Stimulated activated CD4-positive, alpha-beta T cell treated with anti-CD3 and anti-CD28 coated beads, Interleukin-4, amount 100 ng/mL, for 1 hour (primary cell): ENCODE results near the gene CDC23.
A peak's percentile ranks its signal among the peaks of the same experiment; 100 is the strongest.
"Not testable (repeated sequence)": the region's sequence is repeated elsewhere in the genome, so short reads cannot be mapped to it uniquely, and the experiment has no call there.

ENCODE experiments used
- DNase-seq: peaks from one replicate; pipeline ENCODE4 v3.0.0-alpha.2; 2020

The CDC23 gene

DNA sequence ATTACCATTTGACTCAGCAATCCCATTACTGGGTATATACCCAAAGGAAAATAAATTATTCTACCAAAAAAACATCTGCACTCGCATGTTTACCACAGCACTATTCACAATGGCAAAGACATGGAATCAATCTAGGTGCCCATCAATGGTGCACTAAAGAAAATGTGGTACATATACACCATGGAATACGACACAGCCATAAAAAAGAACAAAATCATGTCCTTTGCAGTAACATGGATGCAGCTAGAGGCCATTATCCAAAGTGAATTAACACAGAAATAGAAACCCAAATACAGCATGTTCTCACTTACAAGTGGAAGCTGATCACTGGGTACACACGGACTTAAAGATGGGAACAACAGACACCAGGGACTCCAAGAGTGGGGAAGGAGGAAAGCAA is 2.1 kb downstream of the CDC23 start:
- no peak for DNase-seq

- not testable (repeated sequence) for DNase-seq
Measured at GRCh38 chr5:138193859-138194258, 19.3 kb downstream of the CDC23 start.

DNA sequence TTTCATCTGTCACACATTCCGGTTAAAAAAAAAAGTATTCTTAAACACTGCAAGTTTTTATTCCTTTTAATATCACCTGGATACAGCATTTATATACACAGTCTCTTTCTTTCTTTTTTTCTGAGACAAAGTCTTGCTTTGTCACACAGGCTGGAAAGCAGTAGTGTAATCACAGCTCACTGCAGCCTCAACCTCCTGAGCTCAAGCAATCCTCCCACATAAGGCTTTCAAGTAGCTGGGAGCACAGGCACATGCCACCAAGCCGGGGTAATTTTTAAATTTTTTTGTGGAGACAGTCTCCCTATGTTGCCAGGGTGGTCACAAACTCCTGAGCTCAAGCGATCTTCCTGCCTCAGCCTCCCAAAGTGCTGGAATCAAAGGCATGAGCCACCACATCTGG is 20.3 kb downstream of the CDC23 start:
- DNase-seq: no peak

DNA sequence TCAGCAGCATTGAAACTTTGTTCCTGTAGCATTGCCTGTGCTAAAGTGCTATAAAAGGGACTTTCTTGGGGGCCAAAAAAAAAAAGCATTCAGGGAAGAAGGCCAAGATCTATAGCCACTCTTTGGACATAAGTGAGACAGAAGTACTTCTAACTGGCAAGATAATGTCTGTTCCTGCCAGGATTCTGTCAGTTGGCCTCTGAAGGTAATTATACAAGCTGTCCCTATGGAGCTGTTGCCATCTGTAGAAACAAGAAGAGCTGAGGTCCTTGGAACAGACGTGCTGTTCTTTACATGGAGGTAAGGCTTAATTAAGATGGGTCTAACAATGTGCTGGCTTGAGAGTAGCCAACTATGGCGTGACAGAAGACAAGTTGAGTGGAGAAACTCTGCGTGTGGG is 24.5 kb downstream of the CDC23 start:
- DNase-seq: no peak

DNA sequence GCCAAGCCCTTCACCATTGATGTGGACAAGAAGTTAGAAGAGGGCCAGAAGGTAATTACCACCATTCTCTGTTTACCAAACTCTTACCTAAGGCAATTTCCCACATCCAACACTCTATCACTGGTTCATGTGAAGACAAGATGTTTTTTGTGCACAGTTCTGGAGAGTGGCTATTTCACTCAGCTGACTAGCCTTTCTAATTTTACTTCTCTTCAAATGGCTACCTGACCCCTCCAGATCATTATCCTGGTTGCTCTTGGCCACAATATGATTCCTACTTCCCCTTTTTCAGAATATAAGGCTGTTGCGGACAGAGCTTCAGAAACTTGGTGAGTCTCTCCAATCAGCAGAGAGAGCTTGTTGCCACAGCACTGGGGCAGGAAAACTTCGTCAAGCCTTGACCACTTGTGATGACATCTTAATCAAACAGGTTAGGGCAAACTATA is 27.1 kb downstream of the CDC23 start:
- DNase-seq: no peak

- DNase-seq: no peak
Measured at GRCh38 chr5:138182808-138183207, 30.3 kb downstream of the CDC23 start.

DNA sequence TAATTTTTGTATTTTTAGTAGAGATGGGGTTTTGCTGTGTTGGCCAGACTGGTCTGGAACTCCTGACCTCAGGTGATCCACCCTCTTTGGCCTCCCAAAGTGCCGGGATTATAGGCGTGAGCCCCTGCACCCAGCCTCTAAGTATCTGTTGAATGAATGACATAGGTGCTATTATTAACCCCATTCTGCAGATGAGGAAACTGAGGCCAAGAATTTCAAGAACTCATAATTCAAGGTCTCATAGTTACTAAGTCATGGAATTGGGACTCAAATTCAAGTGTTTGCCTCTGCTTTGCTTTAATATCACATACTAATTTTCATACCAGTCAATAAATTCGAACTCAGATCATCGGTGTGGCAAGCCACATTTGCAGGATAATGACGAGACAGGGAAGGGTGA is 32.3 kb downstream of the CDC23 start:
- DNase-seq: no peak

- DNase-seq: no peak
Measured at GRCh38 chr5:138180183-138180782, 32.8 kb downstream of the CDC23 start.

- DNase-seq: no peak
Measured at GRCh38 chr5:138179277-138179857, 33.8 kb downstream of the CDC23 start.

- DNase-seq: peak; percentile 84
Measured at GRCh38 chr5:138178516-138179276, 34.4 kb downstream of the CDC23 start, which contains the start of the genes BRD8 and KIF20A. Gene BRD8 (minus strand): TSS chr5:138178630. CDS start chr5:138178614, 16 bp downstream. Gene KIF20A (plus strand): TSS chr5:138179112. CDS start chr5:138179681, 569 bp downstream.

DNA sequence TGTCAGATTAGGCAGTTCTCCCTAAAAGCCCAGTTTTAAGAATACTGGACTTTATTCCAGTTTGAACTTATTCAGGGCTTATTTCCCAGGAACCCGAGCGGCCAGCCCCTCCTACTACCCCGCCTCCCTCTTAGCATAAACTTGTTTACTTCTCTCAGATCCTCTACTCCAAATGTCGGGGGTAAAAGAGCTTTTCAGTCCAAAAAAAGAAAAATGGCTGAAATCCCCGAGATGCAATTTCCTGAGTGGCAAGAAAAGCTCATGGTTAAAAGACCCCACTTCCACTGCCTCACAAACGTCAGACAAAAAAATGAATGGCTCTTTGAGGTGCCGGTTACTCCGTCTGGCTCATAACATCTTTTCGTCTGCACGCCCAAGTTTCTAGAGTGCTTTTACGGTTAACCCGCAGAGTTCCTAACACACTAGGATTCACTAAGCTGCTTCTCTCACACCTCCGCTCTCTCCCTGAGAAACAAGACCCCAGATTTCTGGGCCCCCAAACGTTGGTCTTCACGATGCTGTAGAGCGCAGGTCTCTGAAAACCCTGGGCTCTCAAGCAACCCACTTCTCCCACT is 35.1 kb downstream of the CDC23 start:
- peak; percentile 21 for DNase-seq

DNA sequence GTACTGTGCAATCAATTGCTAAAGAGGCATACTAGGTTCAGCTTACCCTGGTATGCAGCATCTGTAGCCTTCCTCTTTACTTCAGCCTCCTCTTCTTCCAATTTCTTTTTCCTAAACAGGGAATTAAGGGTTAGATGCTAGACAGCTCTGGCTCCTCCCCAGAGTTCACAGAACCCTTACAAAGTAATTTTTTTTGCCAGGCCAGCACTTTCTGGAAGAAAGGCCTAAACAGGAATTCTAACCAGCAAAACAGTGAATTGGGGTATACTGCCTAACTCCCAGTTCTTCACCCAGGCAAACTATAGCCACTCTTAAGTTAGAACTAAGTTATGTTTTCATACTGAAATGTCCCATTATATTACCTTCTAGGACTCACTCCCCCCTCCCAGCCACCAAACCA is 42.8 kb downstream of the CDC23 start:
- DNase-seq: no peak

DNA sequence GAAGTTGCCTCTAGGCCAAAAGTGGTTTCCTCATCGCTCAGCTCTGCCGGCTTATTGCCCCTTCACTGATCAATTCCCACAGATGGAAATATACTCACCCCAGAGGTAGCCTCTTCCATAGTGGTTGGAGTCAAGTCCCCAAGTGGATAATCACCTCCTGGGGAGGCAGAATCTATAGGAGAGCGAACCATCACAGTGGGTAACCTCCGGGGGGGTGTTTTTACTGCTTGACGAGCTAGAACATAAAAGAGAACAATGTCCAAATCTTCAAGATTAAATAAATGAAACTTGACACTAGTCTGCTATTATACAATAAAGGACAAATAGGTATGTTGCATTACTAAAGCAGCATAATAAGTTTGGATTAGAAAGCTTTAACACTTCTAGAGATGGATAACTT is 44.0 kb downstream of the CDC23 start:
- no peak for DNase-seq

DNA sequence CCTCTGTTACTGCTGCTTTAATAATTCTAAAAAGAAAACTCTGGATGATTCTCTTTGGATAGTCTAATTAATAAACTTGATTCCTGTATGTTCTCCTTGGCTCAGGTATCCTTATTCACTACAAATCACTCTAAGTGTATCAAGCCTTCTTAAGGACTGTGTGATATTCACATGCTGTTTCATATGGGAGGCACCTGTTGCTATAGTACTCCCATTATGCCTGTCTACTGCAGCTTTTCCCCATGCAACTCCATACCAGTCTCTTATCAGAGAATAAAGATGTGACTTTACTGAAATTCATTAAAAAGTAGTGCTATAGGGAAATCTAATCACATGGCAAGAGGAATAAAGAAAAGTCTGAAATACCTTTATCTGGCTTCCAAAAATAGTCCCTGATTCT is 49.4 kb downstream of the CDC23 start:
- no peak for DNase-seq

DNA sequence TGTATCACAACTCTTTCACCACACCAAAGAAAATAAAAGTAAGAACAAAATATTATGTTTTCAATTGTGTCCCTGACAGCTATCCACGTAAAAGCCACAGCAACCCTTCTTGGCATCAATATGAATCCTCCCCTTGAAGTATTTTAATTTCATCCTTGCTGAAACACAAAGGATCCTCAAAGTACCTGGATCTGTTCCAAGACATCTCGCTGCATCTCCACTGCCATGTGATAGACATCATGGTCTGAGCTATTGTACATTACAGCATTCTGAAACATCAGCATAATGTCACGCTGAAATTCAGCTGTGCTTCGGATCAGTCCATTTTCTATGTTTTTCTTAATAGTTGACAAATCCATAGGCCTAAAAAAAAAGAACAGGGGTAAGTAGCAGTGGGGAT is 52.4 kb downstream of the CDC23 start:
- DNase-seq: no peak

- DNase-seq: no peak
Measured at GRCh38 chr5:138159666-138160065, 53.5 kb downstream of the CDC23 start.

DNA sequence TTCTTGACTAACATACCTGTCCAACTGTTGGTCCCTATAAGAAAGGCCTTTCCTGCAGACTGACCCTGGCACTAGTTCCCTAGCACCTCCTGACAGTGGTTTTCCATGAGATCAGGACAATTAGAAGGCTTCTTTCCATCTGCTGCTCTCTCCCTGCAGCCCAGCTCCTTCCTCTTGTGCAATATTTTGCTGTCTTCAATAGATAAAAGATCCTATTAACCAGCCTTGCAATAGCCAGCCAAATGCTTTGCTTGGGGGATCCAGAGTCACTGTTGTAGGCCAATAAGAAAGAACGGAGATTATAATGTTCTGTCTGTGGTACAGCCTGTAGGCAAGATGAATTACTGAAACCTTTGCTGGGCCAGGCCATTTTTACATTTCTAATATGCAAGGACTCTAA is 55.5 kb downstream of the CDC23 start:
- DNase-seq: no peak

DNA sequence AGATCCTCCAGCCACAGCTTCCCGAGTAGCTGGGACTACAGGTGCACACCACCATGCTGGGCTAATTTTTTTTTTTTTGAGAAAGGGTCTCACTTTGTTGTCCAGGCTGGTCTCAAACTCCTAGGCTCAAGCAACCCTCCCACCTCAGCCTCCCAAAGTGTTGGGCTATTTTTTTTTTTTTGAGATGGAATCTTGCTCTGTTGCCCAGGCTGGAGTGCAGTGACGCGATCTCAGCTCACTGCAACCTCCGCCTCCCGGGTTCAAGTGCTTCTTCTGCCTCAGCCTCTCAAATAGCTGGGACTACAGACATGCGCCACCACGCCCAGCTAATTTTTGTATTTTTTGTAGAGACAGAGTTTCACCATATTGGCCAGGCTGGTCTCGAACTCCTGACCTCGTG is 57.1 kb downstream of the CDC23 start:
- DNase-seq: not testable (repeated sequence)

GRCh38 chr5:138149530-138149929 is 63.6 kb downstream of the CDC23 start:
- DNase-seq: no peak

GRCh38 chr5:138148811-138149210 is 64.3 kb downstream of the CDC23 start:
- DNase-seq: no peak

DNA sequence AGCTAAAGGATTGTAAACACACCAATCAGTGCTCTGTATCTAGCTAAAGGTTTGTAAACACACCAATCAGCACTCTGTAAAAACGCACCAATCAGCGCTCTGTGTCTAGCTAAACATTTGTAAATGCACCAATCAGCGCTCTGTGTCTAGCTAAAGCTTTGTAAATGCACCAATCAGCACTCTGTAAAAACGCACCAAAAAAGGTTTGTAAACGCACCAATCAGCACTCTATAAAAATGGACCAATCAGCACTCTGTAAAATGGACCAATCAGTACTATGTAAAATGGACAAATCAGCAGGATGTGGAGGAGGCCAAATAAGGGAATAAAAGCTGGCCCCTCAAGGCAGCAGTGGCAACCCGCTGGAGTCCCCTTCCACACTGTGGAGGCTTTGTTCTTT is 69.5 kb downstream of the CDC23 start:
- DNase-seq: not testable (repeated sequence)

GRCh38 chr5:138141734-138142133 is 71.4 kb downstream of the CDC23 start:
- DNase-seq: no peak

DNA sequence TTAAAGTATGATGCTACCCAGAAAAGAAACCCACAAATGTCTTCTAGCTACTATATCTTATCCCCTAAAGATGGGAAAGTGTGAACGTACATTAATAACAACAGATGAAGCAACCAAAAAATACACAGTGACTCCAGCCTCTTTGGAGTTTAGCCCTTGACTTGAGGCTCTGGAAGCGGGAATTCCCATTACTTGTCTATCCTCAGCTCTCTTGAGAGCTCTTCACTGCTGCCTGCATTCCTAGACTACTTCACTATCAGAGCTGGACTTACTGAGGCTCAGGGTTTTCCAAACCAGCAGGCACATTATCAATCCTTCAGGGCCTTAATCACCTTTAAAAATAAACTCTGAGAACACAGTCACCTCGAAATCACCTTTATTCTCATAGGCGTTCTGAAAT is 72.9 kb downstream of the CDC23 start:
- no peak for DNase-seq

DNA sequence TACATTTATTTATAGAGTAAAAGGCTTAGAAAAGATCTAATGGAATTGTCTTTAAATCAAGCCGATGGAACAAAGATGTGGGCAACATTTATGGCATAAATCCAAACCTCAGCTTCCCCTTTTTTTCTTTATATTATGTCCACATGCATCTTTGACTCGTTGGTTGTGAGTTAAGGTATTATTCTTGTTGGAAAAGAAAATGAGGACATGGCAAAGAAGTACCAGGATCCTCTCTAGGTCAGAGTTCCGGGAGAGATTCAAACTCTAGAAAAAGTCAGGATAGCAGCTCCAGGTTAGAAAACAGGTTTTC is 73.4 kb downstream of the CDC23 start:
- DNase-seq: no peak
